GM23338 (cell line): ENCODE data around the gene KIF20B. TPM values are rescaled to one million over a fixed set of nuclear protein-coding genes. Genes with fewer than 3 reads are reported as not detected.

Source experiments
- ATAC-seq: fragments of 200-7000 bp; cut with Tn5 transposase; 3 replicates; pipeline ENCODE4 v1.9.1; 2020
- DNase-seq: peaks from one replicate; pipeline ENCODE4 v3.0.0-alpha.2; 2015; ENCODE audit warnings: low spot score
- H2AFZ ChIP-seq: fragments of 200-600 bp; sonication (generic); 2 replicates; pipeline ENCODE4 v1.8.0; 2016; ENCODE audit warnings: antibody characterized with exemption, mild to moderate bottlenecking, moderate library complexity
- H3F3A ChIP-seq: fragments of 200-600 bp; sonication (generic); replicated peaks from 2 replicates; pipeline ENCODE4 v1.8.0; 2017; ENCODE audit warnings: antibody characterized with exemption, mixed run types, low read depth
- H3K27ac ChIP-seq: fragments of 200-600 bp; sonication (generic); 2 replicates; pipeline ENCODE4 v1.6.1; 2016; ENCODE audit warnings: low read depth
- H3K27me3 ChIP-seq: fragments of 200-600 bp; sonication (generic); 2 replicates; pipeline ENCODE4 v1.8.0; 2016; ENCODE audit warnings: mild to moderate bottlenecking, mixed run types, moderate library complexity; ENCODE audit not compliant: insufficient read depth
- H3K36me3 ChIP-seq: fragments of 200-600 bp; sonication (generic); 2 replicates; pipeline ENCODE4 v1.8.0; 2016; ENCODE audit warnings: mild to moderate bottlenecking; ENCODE audit not compliant: insufficient read depth
- H3K4me1 ChIP-seq: fragments of 200-600 bp; sonication (generic); 2 replicates; pipeline ENCODE4 v1.8.0; 2016; ENCODE audit warnings: mild to moderate bottlenecking, moderate library complexity; ENCODE audit not compliant: insufficient read depth
- H3K4me2 ChIP-seq: fragments of 200-600 bp; sonication (generic); 2 replicates; pipeline ENCODE4 v1.7.1; 2017; ENCODE audit warnings: mixed run types
- H3K4me3 ChIP-seq: fragments of 200-600 bp; sonication (generic); 2 replicates; pipeline ENCODE4 v1.6.1; 2016; ENCODE audit warnings: mixed run types
- H3K79me2 ChIP-seq: fragments of 200-600 bp; sonication (generic); replicated peaks from 2 replicates; pipeline ENCODE4 v1.8.0; 2017; ENCODE audit warnings: mild to moderate bottlenecking; ENCODE audit not compliant: insufficient read depth
- H3K9me2 ChIP-seq: fragments of 200-600 bp; sonication (generic); 2 replicates; pipeline ENCODE4 v1.8.0; 2017; ENCODE audit not compliant: insufficient read depth
- H4K20me1 ChIP-seq: fragments of 200-600 bp; sonication (generic); replicated peaks from 2 replicates; pipeline ENCODE4 v1.8.0; 2017; ENCODE audit warnings: mild to moderate bottlenecking; ENCODE audit not compliant: insufficient read depth
- H3K27ac Mint-ChIP-seq: 2 replicates; pipeline ENCODE4 v1.8.0; 2020; ENCODE audit warnings: inconsistent platforms, mild to moderate bottlenecking, moderate library complexity, mixed read lengths
- H3K27me3 Mint-ChIP-seq: 3 replicates; pipeline ENCODE4 v1.8.0; 2022; ENCODE audit warnings: low read depth, mild to moderate bottlenecking, moderate library complexity, mixed read lengths, inconsistent platforms; ENCODE audit not compliant: insufficient read depth, poor library complexity
- H3K36me3 Mint-ChIP-seq: 3 replicates; pipeline ENCODE4 v1.8.0; 2021; ENCODE audit warnings: low read depth, mild to moderate bottlenecking, inconsistent platforms, moderate library complexity, mixed read lengths
- H3K4me1 Mint-ChIP-seq: 3 replicates; pipeline ENCODE4 v1.8.0; 2020; ENCODE audit warnings: mild to moderate bottlenecking, inconsistent platforms, mixed read lengths
- H3K4me3 Mint-ChIP-seq: 3 replicates; pipeline ENCODE4 v1.8.0; 2021; ENCODE audit warnings: moderate library complexity, mild to moderate bottlenecking, inconsistent platforms, mixed read lengths
- H3K9me3 Mint-ChIP-seq: 3 replicates; pipeline ENCODE4 v1.8.0; 2020; ENCODE audit warnings: moderate library complexity, mild to moderate bottlenecking, inconsistent platforms, mixed read lengths
- CREB1 ChIP-seq: fragments of 250-450 bp; sonication (Bioruptor Pico); IDR thresholded peaks from 2 replicates; pipeline ENCODE4 v1.5.0; 2020; ENCODE audit warnings: low read depth, mild to moderate bottlenecking, moderate library complexity
- CTCF ChIP-seq, 2 experiments: fragments of 200-600 bp in 1 of 2; sonication (generic) in 1 of 2; conservative IDR thresholded peaks; 2 replicates each; pipeline versions ENCODE4 v1.5.1 to v1.6.1; 2016 to 2017; ENCODE audit warnings: antibody characterized with exemption in 2 of 2, low read depth in 2 of 2, mild to moderate bottlenecking in 2 of 2, moderate library complexity in 1 of 2
- ETS1 ChIP-seq: IDR thresholded peaks from 2 replicates; pipeline ENCODE4 v1.6.1; 2016; ENCODE audit warnings: antibody characterized with exemption
- EZH2 ChIP-seq: fragments of 200-600 bp; sonication (generic); IDR thresholded peaks from one replicate; pipeline ENCODE4 v1.8.0; 2017; ENCODE audit warnings: antibody characterized with exemption, mild to moderate bottlenecking, low read depth; ENCODE audit not compliant: unreplicated experiment
- EZH2phosphoT487 ChIP-seq: fragments of 200-600 bp; sonication (generic); IDR thresholded peaks from one replicate; pipeline ENCODE4 v1.8.1; 2018; ENCODE audit warnings: antibody characterized with exemption; ENCODE audit not compliant: unreplicated experiment
- JUNB ChIP-seq: IDR thresholded peaks from one replicate; pipeline ENCODE4 v1.6.1; 2016; ENCODE audit warnings: antibody characterized with exemption; ENCODE audit not compliant: unreplicated experiment
- STAT1 ChIP-seq: IDR thresholded peaks from one replicate; pipeline ENCODE4 v1.6.1; 2016; ENCODE audit warnings: antibody characterized with exemption; ENCODE audit not compliant: unreplicated experiment
- ZNF114 ChIP-seq: fragments of 250-450 bp; sonication (Bioruptor Pico); IDR thresholded peaks from 2 replicates; pipeline ENCODE4 v1.5.0; 2020; ENCODE audit warnings: mild to moderate bottlenecking, moderate library complexity
- ZNF331 ChIP-seq: fragments of 250-450 bp; sonication (Bioruptor Pico); IDR thresholded peaks from 2 replicates; pipeline ENCODE4 v1.5.0; 2020; ENCODE audit warnings: low read depth, mild to moderate bottlenecking, moderate library complexity
- ZNF462 ChIP-seq: fragments of 250-450 bp; sonication (Bioruptor Pico); IDR thresholded peaks from 2 replicates; pipeline ENCODE4 v1.5.0; 2020; ENCODE audit warnings: mild to moderate bottlenecking, moderate library complexity
- polyA plus RNA-seq: library from polyadenylated mRNA; unstranded; fragments of >200 nt; fragmentation: Nextera tagmentation; extraction: Ambion mirVana; gene quantifications from 2 replicates; pipeline ENCODE4 v1.2.1, GENCODE V29; 2016
- total RNA-seq: library from RNA; depleted of rRNA; stranded (reverse); fragments of >200 nt; shearing (Covaris generic); gene quantifications from 2 replicates; pipeline ENCODE4 v1.2.3, GENCODE V29; 2014

KIF20B gene
- total and polyA plus RNA-seq, 2 experiments from 2014 or later: 42.7 to 111 TPM

GRCh38 chr10:89793649-89794254, 92.4 kb downstream of the KIF20B start:
- no peaks in the 10 kb centered on the region for H3K9me2 ChIP-seq
- no peaks in the 10 kb centered on the region for H4K20me1 ChIP-seq
- peaks cover 6% of the 10 kb centered on the region for H3K27me3 Mint-ChIP-seq
- peaks cover 17% of the 10 kb centered on the region for H3K4me1 ChIP-seq
- no peak overlapping the region for H3K27ac Mint-ChIP-seq
- TF ChIP-seq EZH2phosphoT487 (no peak), CTCF (conservative IDR thresholded peaks at IDR 0.05; ENCODE audit: low read depth in 2 of 2) (peak; percentile 84 to 92)
- H3K27ac ChIP-seq: no peak overlapping the region
- H2AFZ ChIP-seq: no peak overlapping the region
- ATAC-seq: peak; percentile 89
- no peaks in the 10 kb centered on the region for H3K9me3 Mint-ChIP-seq
- H3K4me3 Mint-ChIP-seq: no peak overlapping the region
- H3F3A ChIP-seq: no peaks in the 10 kb centered on the region
- H3K36me3 ChIP-seq: no peaks in the 10 kb centered on the region
- H3K36me3 Mint-ChIP-seq: no peaks in the 10 kb centered on the region
- no peak overlapping the region for H3K4me3 ChIP-seq
- no peaks in the 10 kb centered on the region for H3K27me3 ChIP-seq
- peak; percentile 86 for DNase-seq
- peaks cover 22% of the 10 kb centered on the region for H3K4me1 Mint-ChIP-seq
- no peak overlapping the region for H3K4me2 ChIP-seq
- no peaks in the 10 kb centered on the region for H3K79me2 ChIP-seq

- no peaks in the 10 kb centered on the region for H3K9me3 Mint-ChIP-seq
- Histone ChIP-seq H2AFZ (no peak overlapping the region), H3K4me3 (no peak overlapping the region), H3K9me2 (no peaks in the 10 kb centered on the region), H3K4me2 (no peak overlapping the region), H3K79me2 (no peaks in the 10 kb centered on the region), H3K27me3 (no peaks in the 10 kb centered on the region), H3K27ac (no peak overlapping the region), H3F3A (no peaks in the 10 kb centered on the region), H3K4me1 (peaks cover 17% of the 10 kb centered on the region), H3K36me3 (no peaks in the 10 kb centered on the region), H4K20me1 (no peaks in the 10 kb centered on the region)
- no peak overlapping the region for H3K27ac Mint-ChIP-seq
- peaks cover 29% of the 10 kb centered on the region for H3K4me1 Mint-ChIP-seq
- no peak for ATAC-seq
- H3K36me3 Mint-ChIP-seq: no peaks in the 10 kb centered on the region
- TF ChIP-seq ZNF331 (CRISPR knock-in tag) (no peak), EZH2phosphoT487 (no peak), EZH2 (no peak), CREB1 (no peak), JUNB (no peak), ETS1 (no peak), STAT1 (no peak), ZNF462 (CRISPR knock-in tag) (no peak), ZNF114 (no peak), CTCF (conservative IDR thresholded peaks at IDR 0.05; ENCODE audit: low read depth in 2 of 2) (no peak)
- peaks cover 2% of the 10 kb centered on the region for H3K27me3 Mint-ChIP-seq
- H3K4me3 Mint-ChIP-seq: no peak overlapping the region
- DNase-seq: no peak
Measured at GRCh38 chr10:89795840-89796239, 94.5 kb downstream of the KIF20B start.
